ENCODE measurements around the gene DISP2. TPM values are rescaled to one million over a fixed set of nuclear protein-coding genes. Genes with fewer than 3 reads are reported as not detected.

The DISP2 gene
- total and polyA plus RNA-seq, 2 experiments from 2014 or later = 1.3 to 2.2 TPM

- Mint-ChIP-seq H3K9me3 (no peaks in the 10 kb centered on the region; the same call in 2 of the 3 replicates), H3K36me3 (ENCODE audit: low read depth) (peaks cover 14% of the 10 kb centered on the region), H3K4me1 (peaks cover 66% of the 10 kb centered on the region), H3K27me3 (ENCODE audit: insufficient read depth, low read depth, poor library complexity) (peaks cover 35% of the 10 kb centered on the region), H3K4me3 (peak overlapping the region; percentile 79), H3K27ac (no peak overlapping the region)
- peaks cover 61% of the 10 kb centered on the region for H3K4me1 ChIP-seq (ENCODE audit: insufficient read depth)
- no peak overlapping the region for H2AFZ ChIP-seq
- H3K27me3 ChIP-seq (ENCODE audit: insufficient read depth) = peaks cover 34% of the 10 kb centered on the region
- peak overlapping the region; percentile 89 for H3K4me2 ChIP-seq
- H4K20me1 ChIP-seq (replicated peaks; ENCODE audit: insufficient read depth) = peaks cover 10% of the 10 kb centered on the region
- no peak overlapping the region for H3K27ac ChIP-seq (ENCODE audit: low read depth)
- peak overlapping the region; percentile 83 for H3K4me3 ChIP-seq
- ATAC-seq (peak; percentile 6), DNase-seq (ENCODE audit: low spot score) (peak; percentile 61)
- no peak for TF ChIP-seq STAT1 (IDR thresholded peaks at IDR 0.05; ENCODE audit: unreplicated experiment)
- TF ChIP-seq NANOG (IDR thresholded peaks at IDR 0.05; ENCODE audit: borderline replicate concordance) = no peak
- no peak for TF ChIP-seq ZNF462 (CRISPR knock-in tag; IDR thresholded peaks at IDR 0.05)
- peaks cover 21% of the 10 kb centered on the region for H3K79me2 ChIP-seq (replicated peaks; ENCODE audit: insufficient read depth)
- H3F3A ChIP-seq (replicated peaks; ENCODE audit: low read depth) = peaks cover 16% of the 10 kb centered on the region; the same call in 1 of the 2 replicates
- H3K9me2 ChIP-seq (ENCODE audit: insufficient read depth) = no peaks in the 10 kb centered on the region
- H3K36me3 ChIP-seq (ENCODE audit: insufficient read depth) = no peaks in the 10 kb centered on the region
Measured at GRCh38 chr15:40323953-40324937, 33.8 kb upstream of the DISP2 start.

GRCh38 chr15:40325188-40325587, 32.8 kb upstream of the DISP2 start:
- Mint-ChIP-seq H3K27me3 (ENCODE audit: insufficient read depth, low read depth, poor library complexity) (peaks cover 37% of the 10 kb centered on the region), H3K27ac (no peak overlapping the region), H3K9me3 (no peaks in the 10 kb centered on the region; the same call in 2 of the 3 replicates), H3K36me3 (ENCODE audit: low read depth) (peaks cover 20% of the 10 kb centered on the region), H3K4me1 (peaks cover 70% of the 10 kb centered on the region), H3K4me3 (peak overlapping the region; percentile 79)
- Histone ChIP-seq H3K36me3 (ENCODE audit: insufficient read depth) (no peaks in the 10 kb centered on the region), H3K27ac (ENCODE audit: low read depth) (no peak overlapping the region), H3F3A (replicated peaks; ENCODE audit: low read depth) (peaks cover 16% of the 10 kb centered on the region; the same call in 1 of the 2 replicates), H3K4me3 (peak overlapping the region; percentile 83), H3K9me2 (ENCODE audit: insufficient read depth) (no peaks in the 10 kb centered on the region), H4K20me1 (replicated peaks; ENCODE audit: insufficient read depth) (peaks cover 10% of the 10 kb centered on the region), H3K4me1 (ENCODE audit: insufficient read depth) (peaks cover 65% of the 10 kb centered on the region), H2AFZ (no peak overlapping the region), H3K27me3 (ENCODE audit: insufficient read depth) (peaks cover 34% of the 10 kb centered on the region), H3K79me2 (replicated peaks; ENCODE audit: insufficient read depth) (peaks cover 21% of the 10 kb centered on the region), H3K4me2 (peak overlapping the region; percentile 89)
- DNase-seq (ENCODE audit: low spot score) = no peak
- ATAC-seq = no peak
- TF ChIP-seq ZNF114 (CRISPR knock-in tag; IDR thresholded peaks at IDR 0.05) (no peak), REST (IDR thresholded peaks at IDR 0.05; ENCODE audit: unreplicated experiment) (no peak), CREB1 (CRISPR knock-in tag; IDR thresholded peaks at IDR 0.05; ENCODE audit: low read depth) (no peak)

Measured in GM23338 (cell line).